Epithelial cell of proximal tubule (primary cell): ENCODE data around the gene SEPTIN14. TPM values are rescaled to one million over a fixed set of nuclear protein-coding genes. Genes with fewer than 3 reads are reported as not detected.
"Not testable (repeated sequence)": the region's sequence is repeated elsewhere in the genome, so short reads cannot be mapped to it uniquely, and the experiment has no call there.

Experiments used
- DNase-seq: peaks from one replicate; pipeline ENCODE4 v3.0.0-alpha.2; 2011; ENCODE audit warnings: low read depth
- H3K4me3 ChIP-seq: 2 replicates; pipeline ENCODE4 v1.5.1; 2011; ENCODE audit warnings: low read depth, mild to moderate bottlenecking, low read length
- CTCF ChIP-seq: conservative IDR thresholded peaks from 2 replicates; pipeline ENCODE4 v1.5.1; 2012; ENCODE audit warnings: low read depth, mild to moderate bottlenecking, low read length
- total RNA-seq: library from RNA; depleted of rRNA; stranded (reverse); fragments of >200 nt; gene quantifications from 2 replicates; pipeline ENCODE4 v1.2.3, GENCODE V29; 2015

The SEPTIN14 gene
- total RNA-seq, 1 donor from 2014 or later: not detected

- no peak for DNase-seq
- no peak overlapping the region for H3K4me3 ChIP-seq
- no peak for TF ChIP-seq CTCF
Measured at GRCh38 chr7:55818686-55819085, 43.9 kb downstream of the SEPTIN14 start.

- H3K4me3 ChIP-seq, DNase-seq: not testable (repeated sequence)
Measured at GRCh38 chr7:55797260-55797659, 65.3 kb downstream of the SEPTIN14 start.

- TF ChIP-seq CTCF: no peak
- DNase-seq: no peak
- H3K4me3 ChIP-seq: no peak overlapping the region
Measured at GRCh38 chr7:55794527-55794926, 68.0 kb downstream of the SEPTIN14 start.

- H3K4me3 ChIP-seq: no peak overlapping the region
- TF ChIP-seq CTCF: no peak
- DNase-seq: no peak
Measured at GRCh38 chr7:55792048-55792447, 70.5 kb downstream of the SEPTIN14 start.

GRCh38 chr7:55787796-55788195 lies 74.8 kb downstream of the SEPTIN14 start:
- no peak for TF ChIP-seq CTCF
- no peak overlapping the region for H3K4me3 ChIP-seq
- no peak for DNase-seq

- DNase-seq: no peak
- no peak overlapping the region for H3K4me3 ChIP-seq
- no peak for TF ChIP-seq CTCF
Measured at GRCh38 chr7:55786901-55787300, 75.7 kb downstream of the SEPTIN14 start.

GRCh38 chr7:55785444-55785843 lies 77.1 kb downstream of the SEPTIN14 start:
- not testable (repeated sequence) for DNase-seq, H3K4me3 ChIP-seq

- no peak overlapping the region for H3K4me3 ChIP-seq
- TF ChIP-seq CTCF: no peak
- DNase-seq: no peak
Measured at GRCh38 chr7:55784151-55784550, 78.4 kb downstream of the SEPTIN14 start.
